Mucosa of stomach (tissue), 1 donor: ENCODE results near the gene PRR16.

Source experiments
- H3K27me3 ChIP-seq: one replicate; pipeline ENCODE4 v1.7.0; 2013; ENCODE audit warnings: mild to moderate bottlenecking, low read length; ENCODE audit not compliant: control insufficient read depth, insufficient read depth
- H3K36me3 ChIP-seq: one replicate; pipeline ENCODE4 v1.7.0; 2013; ENCODE audit warnings: low read length; ENCODE audit not compliant: control insufficient read depth, insufficient read depth
- H3K4me1 ChIP-seq: one replicate; pipeline ENCODE4 v1.7.0; 2013; ENCODE audit warnings: mild to moderate bottlenecking, low read length; ENCODE audit not compliant: control insufficient read depth, insufficient read depth
- H3K4me3 ChIP-seq: one replicate; pipeline ENCODE4 v1.7.0; 2013; ENCODE audit warnings: low read length
- H3K9ac ChIP-seq: one replicate; pipeline ENCODE4 v1.7.0; 2013; ENCODE audit warnings: mild to moderate bottlenecking, low read length, moderate library complexity
- H3K9me3 ChIP-seq: one replicate; pipeline ENCODE4 v1.7.0; 2013; ENCODE audit warnings: mild to moderate bottlenecking, low read length, moderate library complexity; ENCODE audit not compliant: control insufficient read depth
- donor health status: Pancreatic carcinoma.

PRR16 gene

DNA sequence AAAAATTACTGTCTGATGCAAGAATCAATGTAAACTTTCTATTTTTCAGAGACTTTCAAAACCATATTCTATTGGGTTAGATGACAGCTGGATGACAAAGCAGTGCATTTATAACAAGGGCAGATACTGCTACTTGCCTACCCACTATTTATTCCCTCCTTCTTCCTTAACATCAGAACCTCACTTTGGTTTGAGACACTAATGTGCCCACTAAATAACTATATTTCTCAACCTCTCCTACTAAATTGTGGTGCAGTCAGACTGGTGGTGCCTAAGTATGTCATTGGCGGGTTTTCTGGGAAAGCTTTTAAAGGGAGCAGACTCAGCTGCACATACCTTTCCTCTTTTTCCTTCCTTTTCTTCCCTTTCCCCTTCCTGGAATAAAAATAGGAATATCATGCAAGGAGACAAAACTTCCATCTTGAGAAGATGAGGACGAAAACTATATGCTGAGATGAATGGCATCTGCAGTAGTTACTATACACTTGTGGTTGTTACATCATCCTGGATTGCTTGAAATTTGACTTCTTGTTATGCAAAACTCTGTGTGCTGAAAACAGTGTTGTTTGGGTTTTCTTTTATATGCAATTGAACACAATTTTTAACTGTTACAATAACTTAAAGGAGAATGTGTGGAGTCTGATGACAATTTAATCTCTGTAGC, 43.8 kb downstream of the PRR16 start:
- Histone ChIP-seq H3K9ac (no peak overlapping the region), H3K9me3 (no peaks in the 10 kb centered on the region), H3K4me1 (no peaks in the 10 kb centered on the region), H3K27me3 (no peaks in the 10 kb centered on the region), H3K4me3 (no peak overlapping the region), H3K36me3 (no peaks in the 10 kb centered on the region)

DNA sequence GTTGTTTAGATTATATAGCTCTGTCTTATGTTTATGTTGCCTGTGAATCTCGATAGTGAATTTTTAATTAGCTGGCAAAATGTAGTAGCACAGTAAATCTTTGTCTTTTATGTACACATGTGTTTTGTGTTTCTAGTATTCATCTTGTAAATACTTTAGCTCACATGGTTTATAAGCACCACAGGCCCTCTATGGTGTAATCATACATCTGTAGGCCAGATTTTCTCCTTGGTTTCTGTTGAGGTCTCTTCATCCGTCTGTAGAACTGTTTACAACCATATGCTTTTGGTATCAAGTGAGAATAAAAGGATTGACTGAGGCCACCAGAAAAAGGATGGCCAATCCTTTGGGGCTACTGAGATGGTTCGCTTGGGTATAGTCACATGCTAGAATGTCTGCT, 45.0 kb downstream of the PRR16 start:
- H3K9ac ChIP-seq, result no peak overlapping the region
- H3K27me3 ChIP-seq, result no peaks in the 10 kb centered on the region
- H3K4me1 ChIP-seq, result no peaks in the 10 kb centered on the region
- no peaks in the 10 kb centered on the region for H3K9me3 ChIP-seq
- H3K36me3 ChIP-seq, result no peaks in the 10 kb centered on the region
- no peak overlapping the region for H3K4me3 ChIP-seq

- Histone ChIP-seq H3K9me3 (no peaks in the 10 kb centered on the region), H3K27me3 (no peaks in the 10 kb centered on the region), H3K9ac (no peak overlapping the region), H3K36me3 (no peaks in the 10 kb centered on the region), H3K4me1 (no peaks in the 10 kb centered on the region), H3K4me3 (no peak overlapping the region)
Observed at GRCh38 chr5:120510098-120510637, 46.1 kb downstream of the PRR16 start.

GRCh38 chr5:120510994-120511686, 47.0 kb downstream of the PRR16 start:
- Histone ChIP-seq H3K4me1 (no peaks in the 10 kb centered on the region), H3K9me3 (no peaks in the 10 kb centered on the region), H3K9ac (no peak overlapping the region), H3K27me3 (no peaks in the 10 kb centered on the region), H3K36me3 (no peaks in the 10 kb centered on the region), H3K4me3 (no peak overlapping the region)

GRCh38 chr5:120512068-120512467, 48.0 kb downstream of the PRR16 start:
- Histone ChIP-seq H3K36me3 (no peaks in the 10 kb centered on the region), H3K4me3 (no peak overlapping the region), H3K4me1 (no peaks in the 10 kb centered on the region), H3K9ac (no peak overlapping the region), H3K9me3 (no peaks in the 10 kb centered on the region), H3K27me3 (no peaks in the 10 kb centered on the region)

DNA sequence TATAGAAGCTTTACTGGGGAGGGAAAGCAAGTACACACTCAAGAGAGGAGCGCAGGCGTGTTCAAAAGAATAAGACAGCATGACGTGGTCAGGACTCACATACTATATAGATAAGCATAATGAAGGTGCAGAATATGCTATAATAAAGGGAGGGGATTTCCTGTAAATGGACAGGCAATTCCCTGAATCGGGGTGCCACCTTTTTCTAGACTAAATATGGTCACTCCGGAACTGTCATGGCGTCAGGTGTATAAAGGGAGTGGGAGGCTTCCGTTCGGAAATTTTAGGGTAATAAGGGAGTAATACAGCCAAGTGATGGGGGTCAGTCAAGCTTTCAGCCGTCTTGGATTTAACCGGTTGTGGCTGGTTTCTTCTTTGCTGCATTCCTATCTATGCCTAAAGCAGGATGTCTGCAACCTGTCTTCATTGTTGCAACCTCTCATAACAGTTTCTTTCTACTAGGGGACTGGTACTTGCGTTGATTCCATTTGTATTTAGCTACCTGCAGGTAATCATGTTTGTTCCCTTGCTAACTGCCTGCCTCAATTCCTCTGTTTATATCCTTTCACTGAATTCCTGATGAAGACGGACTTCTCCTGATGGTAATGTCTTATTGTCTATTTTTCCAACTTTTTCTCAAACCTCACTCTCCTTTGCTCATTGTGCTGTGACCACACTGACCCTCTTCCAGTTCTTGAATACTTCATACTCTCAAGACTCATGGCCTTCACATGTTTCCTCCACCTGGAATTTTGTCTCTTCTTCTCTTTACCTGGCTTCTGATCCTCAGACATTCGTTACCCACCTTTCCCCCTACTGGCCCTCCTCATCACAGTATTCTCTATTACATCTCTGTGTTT, 48.9 kb downstream of the PRR16 start:
- Histone ChIP-seq H3K27me3 (no peaks in the 10 kb centered on the region), H3K9me3 (no peaks in the 10 kb centered on the region), H3K4me1 (no peaks in the 10 kb centered on the region), H3K4me3 (no peak overlapping the region), H3K36me3 (no peaks in the 10 kb centered on the region), H3K9ac (no peak overlapping the region)

DNA sequence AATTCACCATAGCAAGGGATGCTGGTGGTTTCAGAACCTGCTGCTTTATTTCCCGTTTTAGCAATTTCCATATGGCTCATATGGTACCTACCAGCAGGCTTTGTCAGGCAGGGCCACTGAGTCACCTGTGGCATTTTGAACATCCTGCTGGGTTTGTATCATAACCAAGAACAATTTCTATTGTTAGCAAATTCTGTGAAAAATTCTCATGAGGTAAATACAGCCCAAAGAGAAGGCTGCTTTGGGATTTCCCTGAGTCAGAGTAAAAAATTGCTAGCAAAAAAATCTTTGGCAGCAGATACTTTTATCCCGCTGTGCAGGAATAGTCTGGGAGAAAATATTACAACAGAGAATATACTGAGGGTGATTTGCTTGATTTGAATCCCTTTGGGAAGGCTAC, 52.7 kb downstream of the PRR16 start:
- no peaks in the 10 kb centered on the region for H3K36me3 ChIP-seq
- no peak overlapping the region for H3K4me3 ChIP-seq
- H3K9ac ChIP-seq, result no peak overlapping the region
- no peaks in the 10 kb centered on the region for H3K4me1 ChIP-seq
- no peaks in the 10 kb centered on the region for H3K27me3 ChIP-seq
- H3K9me3 ChIP-seq, result no peaks in the 10 kb centered on the region

DNA sequence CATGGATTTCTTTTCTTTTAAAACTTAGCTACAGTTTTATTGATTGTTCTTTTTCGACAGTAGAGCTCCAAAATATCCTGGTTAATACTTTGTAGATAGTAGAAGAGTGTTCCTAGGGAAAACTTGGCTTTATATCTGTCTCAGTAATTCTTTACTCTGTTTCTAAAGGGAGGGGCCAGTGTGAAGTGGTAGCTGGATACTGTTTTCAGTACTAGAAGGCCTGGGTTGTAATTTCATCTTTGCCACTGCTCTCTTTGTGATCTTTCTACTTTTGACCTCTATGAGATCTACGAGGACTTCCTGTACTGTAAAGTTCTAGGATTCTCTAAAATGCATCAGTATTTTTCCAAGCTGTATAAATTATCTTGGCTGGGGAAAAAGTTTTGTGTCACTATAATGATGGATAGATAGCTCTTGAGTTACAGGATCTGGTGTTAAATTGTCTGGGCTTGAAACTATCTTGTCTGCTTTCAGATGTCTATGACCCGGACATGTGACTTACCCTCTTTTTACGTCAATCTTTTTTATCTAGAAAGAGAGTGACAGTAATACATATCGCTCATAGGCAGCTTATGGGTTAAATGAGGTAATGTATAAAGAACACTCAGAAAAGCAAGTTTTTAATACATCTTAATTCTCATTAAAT, 53.6 kb downstream of the PRR16 start:
- H3K9me3 ChIP-seq, result no peaks in the 10 kb centered on the region
- H3K9ac ChIP-seq, result no peak overlapping the region

GRCh38 chr5:120518581-120518980, 54.5 kb downstream of the PRR16 start:
- Histone ChIP-seq H3K9me3 (no peaks in the 10 kb centered on the region), H3K9ac (no peak overlapping the region), H3K4me3 (no peak overlapping the region), H3K36me3 (no peaks in the 10 kb centered on the region), H3K4me1 (no peaks in the 10 kb centered on the region), H3K27me3 (no peaks in the 10 kb centered on the region)

More for the DNA sequence above, 53.6 kb downstream of the PRR16 start:
- no peaks in the 10 kb centered on the region for H3K27me3 ChIP-seq
- no peaks in the 10 kb centered on the region for H3K36me3 ChIP-seq
- H3K4me1 ChIP-seq, result no peaks in the 10 kb centered on the region
- H3K4me3 ChIP-seq, result no peak overlapping the region

- Histone ChIP-seq H3K9me3 (no peaks in the 10 kb centered on the region), H3K4me1 (no peaks in the 10 kb centered on the region), H3K36me3 (no peaks in the 10 kb centered on the region), H3K4me3 (no peak overlapping the region), H3K9ac (no peak overlapping the region), H3K27me3 (no peaks in the 10 kb centered on the region)
Observed at GRCh38 chr5:120527251-120527650, 63.2 kb downstream of the PRR16 start.

- Histone ChIP-seq H3K9me3 (no peaks in the 10 kb centered on the region), H3K27me3 (no peaks in the 10 kb centered on the region), H3K4me3 (no peak overlapping the region), H3K36me3 (no peaks in the 10 kb centered on the region), H3K4me1 (no peaks in the 10 kb centered on the region), H3K9ac (no peak overlapping the region)
Observed at GRCh38 chr5:120528609-120529008, 64.5 kb downstream of the PRR16 start.
